GM19463 (cell line): ENCODE data around the gene ZNF48.

Experiments used
- ATAC-seq: cut with Tn5 transposase; IDR thresholded peaks from one replicate; pipeline ENCODE4 v1.9.1; 2021; ENCODE audit warnings: mild to moderate bottlenecking, moderate library complexity; ENCODE audit not compliant: unreplicated experiment

The ZNF48 gene

GRCh38 chr16:30358577-30358936 lies 36.7 kb upstream of the ZNF48 start:
- ATAC-seq, result no peak

GRCh38 chr16:30358990-30359870 lies 36.0 kb upstream of the ZNF48 start:
- no peak for ATAC-seq

- no peak for ATAC-seq
Observed at GRCh38 chr16:30359871-30360170, 35.4 kb upstream of the ZNF48 start.

- no peak for ATAC-seq
Observed at GRCh38 chr16:30361180-30361579, 34.0 kb upstream of the ZNF48 start.

- ATAC-seq, result no peak
Observed at GRCh38 chr16:30365200-30365599, 30.0 kb upstream of the ZNF48 start.

GRCh38 chr16:30366511-30366910 lies 28.7 kb upstream of the ZNF48 start:
- no peak for ATAC-seq

GRCh38 chr16:30367349-30368009 lies 27.7 kb upstream of the ZNF48 start:
- ATAC-seq, result no peak

GRCh38 chr16:30368122-30368791 lies 27.0 kb upstream of the ZNF48 start:
- ATAC-seq, result no peak

GRCh38 chr16:30368792-30369090 lies 26.5 kb upstream of the ZNF48 start:
- no peak for ATAC-seq

GRCh38 chr16:30369091-30369937 lies 25.9 kb upstream of the ZNF48 start:
- ATAC-seq, result no peak

- peak; percentile 3 for ATAC-seq
Observed at GRCh38 chr16:30369938-30370455, 25.2 kb upstream of the ZNF48 start.

GRCh38 chr16:30370456-30371247 lies 24.6 kb upstream of the ZNF48 start, which contains the start of gene TBC1D10B:
Gene TBC1D10B, minus strand, starts transcription at chr16:30370494. Its CDS starts 311 bp downstream, at chr16:30370183.
- ATAC-seq, result peak; percentile 75

- ATAC-seq, result no peak
Observed at GRCh38 chr16:30371248-30371816, 23.9 kb upstream of the ZNF48 start.

- ATAC-seq, result no peak
Observed at GRCh38 chr16:30372038-30372712, 23.0 kb upstream of the ZNF48 start.

- no peak for ATAC-seq
Observed at GRCh38 chr16:30372725-30373124, 22.5 kb upstream of the ZNF48 start.

- ATAC-seq, result no peak
Observed at GRCh38 chr16:30374538-30374937, 20.7 kb upstream of the ZNF48 start, which contains the start of gene MYL11. Gene MYL11, plus strand, starts transcription at chr16:30374802. Its CDS starts 56 bp downstream, at chr16:30374858.

GRCh38 chr16:30375864-30376263 lies 19.4 kb upstream of the ZNF48 start:
- no peak for ATAC-seq

GRCh38 chr16:30376461-30376902 lies 18.7 kb upstream of the ZNF48 start:
- ATAC-seq, result no peak
